ENCODE data around the gene EEF1AKMT2. TPM values are rescaled to one million over a fixed set of nuclear protein-coding genes. Genes with fewer than 3 reads are reported as not detected.
"Not testable (repeated sequence)": the region's sequence is repeated elsewhere in the genome, so short reads cannot be mapped to it uniquely, and the experiment has no call there.

The EEF1AKMT2 gene
- polyA plus RNA-seq, 4 donors, result 37.7 to 42.6 (median 41.0) TPM

DNA sequence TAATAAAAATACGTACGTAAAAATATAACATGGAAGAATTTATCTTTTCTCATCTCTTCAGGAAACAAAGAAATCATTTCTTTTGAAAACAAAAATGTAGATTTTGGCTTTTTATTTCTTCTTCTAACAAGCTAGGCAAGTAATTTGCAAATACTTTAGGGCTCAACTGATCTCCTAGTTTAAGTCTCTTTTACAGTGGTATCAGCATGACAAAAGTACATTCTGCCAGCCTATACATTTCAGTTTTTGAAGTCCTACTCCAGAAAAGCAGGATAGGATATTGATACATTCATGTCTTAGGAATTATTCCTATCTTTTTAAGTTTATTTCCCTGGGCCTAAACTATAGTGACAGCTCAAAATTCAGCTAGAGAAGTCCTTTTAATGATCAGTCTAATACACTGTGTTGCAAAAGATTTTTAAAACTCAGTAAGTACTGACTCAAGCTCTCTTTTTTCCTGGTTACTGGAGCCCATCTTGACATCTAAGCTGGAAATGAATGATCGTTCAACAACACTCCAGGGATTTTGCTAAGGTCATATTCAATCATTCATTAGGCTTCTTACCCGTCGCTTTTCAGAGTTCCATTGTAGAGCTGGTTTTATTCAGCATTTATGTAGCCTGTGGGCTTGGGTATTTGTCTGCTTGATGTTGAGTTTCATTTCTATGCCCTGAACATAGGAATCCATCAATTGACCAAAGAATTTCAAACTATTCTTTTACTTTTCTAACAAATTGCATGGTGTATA is 35.4 kb downstream of the EEF1AKMT2 start:
- no peak for DNase-seq (ENCODE audit: low read depth in 4 of 4, low spot score in 3 of 4)

GRCh38 chr10:124755581-124755980 is 36.1 kb downstream of the EEF1AKMT2 start:
- no peak for DNase-seq (ENCODE audit: low read depth in 4 of 4, low spot score in 3 of 4)

DNA sequence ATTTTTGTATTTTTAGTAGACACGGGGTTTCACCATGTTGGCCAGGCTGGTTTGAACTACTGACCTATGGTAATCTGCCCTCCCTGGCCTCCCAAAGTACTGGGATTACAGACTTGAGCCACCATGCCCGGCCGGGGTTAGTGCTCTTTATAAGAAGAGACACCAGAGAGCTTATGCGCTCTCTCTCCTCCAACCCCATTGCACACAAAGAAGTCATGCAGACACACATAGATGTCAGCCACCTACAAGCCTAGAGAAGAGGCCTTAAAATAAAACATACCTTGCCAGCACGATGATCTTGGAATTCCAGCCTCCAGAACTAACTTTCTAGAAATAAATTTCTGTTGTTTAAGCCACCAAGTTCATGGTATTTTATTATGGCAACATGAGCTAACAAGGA is 37.5 kb downstream of the EEF1AKMT2 start:
- DNase-seq (ENCODE audit: low read depth in 4 of 4, low spot score in 3 of 4), result no peak

GRCh38 chr10:124748953-124749645 is 42.6 kb downstream of the EEF1AKMT2 start:
- DNase-seq (ENCODE audit: low read depth in 4 of 4, low spot score in 3 of 4), result no peak

DNA sequence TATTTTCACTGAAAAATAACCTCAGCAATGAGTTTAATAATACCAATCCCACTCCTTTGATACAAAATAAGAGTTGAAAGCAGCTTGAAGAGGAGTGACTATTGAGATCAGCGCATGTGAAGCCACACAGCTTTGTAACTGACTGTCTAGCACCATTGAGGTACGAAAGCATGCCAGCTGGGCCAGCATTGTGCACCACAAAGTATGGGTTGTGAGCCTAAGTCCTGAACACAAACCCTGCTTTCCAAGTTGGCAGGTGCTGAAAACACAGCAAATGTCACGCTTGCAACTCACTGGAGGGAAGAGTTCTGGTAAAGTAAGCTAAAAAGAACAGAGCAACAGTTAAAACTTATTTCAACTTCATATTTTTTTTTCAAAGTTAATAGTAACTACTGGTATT is 43.5 kb downstream of the EEF1AKMT2 start:
- no peak for DNase-seq (ENCODE audit: low read depth in 4 of 4, low spot score in 3 of 4)

GRCh38 chr10:124747745-124748144 is 43.9 kb downstream of the EEF1AKMT2 start:
- no peak for DNase-seq (ENCODE audit: low read depth in 4 of 4, low spot score in 3 of 4)

- no peak for DNase-seq (ENCODE audit: low read depth in 4 of 4, low spot score in 3 of 4)
These were observed 44.7 kb downstream of the EEF1AKMT2 start for GRCh38 chr10:124746992-124747391.

GRCh38 chr10:124746447-124746846 is 45.2 kb downstream of the EEF1AKMT2 start:
- DNase-seq (ENCODE audit: low read depth in 4 of 4, low spot score in 3 of 4), result not testable (repeated sequence)

GRCh38 chr10:124745673-124746072 is 46.0 kb downstream of the EEF1AKMT2 start:
- peak in 1 of 4 donors; percentile 38 for DNase-seq (ENCODE audit: low read depth in 4 of 4, low spot score in 3 of 4)

- no peak for DNase-seq (ENCODE audit: low read depth in 4 of 4, low spot score in 3 of 4)
These were observed 46.4 kb downstream of the EEF1AKMT2 start for GRCh38 chr10:124745252-124745651.

DNA sequence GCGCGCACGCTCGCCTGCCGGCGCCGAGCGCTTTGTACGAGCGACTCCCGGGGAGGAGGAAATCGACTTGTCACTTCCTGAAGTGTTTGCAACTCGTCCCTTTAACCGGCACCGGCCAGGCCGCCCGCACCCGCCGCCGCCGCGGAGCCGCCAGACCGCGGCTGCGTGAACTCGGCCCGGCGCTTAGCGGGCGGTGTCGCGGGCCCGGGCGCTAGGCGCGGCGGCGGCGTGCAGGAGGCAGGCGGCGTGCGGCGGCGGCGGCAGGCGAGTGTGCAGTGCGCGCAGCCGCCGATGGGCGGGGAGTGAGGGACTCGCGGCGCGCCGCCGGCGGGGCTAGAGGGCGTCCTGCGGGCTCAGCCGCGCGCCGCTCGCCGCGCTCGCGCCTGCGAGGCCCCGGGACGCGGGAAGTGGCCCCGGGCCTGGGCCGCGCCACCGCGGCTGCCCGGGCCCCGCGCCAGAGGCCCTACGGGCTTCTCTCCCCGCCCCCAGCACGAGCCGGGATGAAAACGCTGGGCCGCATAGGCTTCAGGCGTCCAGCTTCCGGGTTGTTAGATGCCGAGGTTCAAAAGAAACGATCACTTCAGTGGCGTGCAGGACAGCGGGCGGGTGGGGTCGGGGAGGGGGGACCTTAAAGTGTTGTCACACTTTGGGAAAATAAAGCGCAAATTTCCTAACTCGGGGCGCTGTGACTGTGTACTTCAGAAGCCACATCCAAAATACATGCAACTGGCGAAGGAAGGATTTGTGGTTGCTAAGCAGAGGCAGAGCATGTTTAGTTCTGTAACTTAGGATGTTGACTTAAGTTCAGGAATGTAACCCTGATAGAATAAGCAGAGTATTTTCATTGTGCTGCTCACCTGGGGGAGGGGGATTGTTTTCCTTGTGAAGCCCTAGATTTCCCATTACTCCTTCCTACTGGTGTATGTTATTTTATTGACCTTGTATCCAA is 47.3 kb downstream of the EEF1AKMT2 start, which contains the start of gene FAM53B:
Gene FAM53B (minus strand): TSS at position 277 of the 949 bp plus-strand sequence. CDS start 37,665 bp downstream, outside the sequence.
- DNase-seq (ENCODE audit: low read depth in 4 of 4, low spot score in 3 of 4), result peak in 1 of 4 donors; percentile 53

- DNase-seq (ENCODE audit: low read depth in 4 of 4, low spot score in 3 of 4), result no peak
These were observed 48.2 kb downstream of the EEF1AKMT2 start for GRCh38 chr10:124743191-124744101.

- no peak for DNase-seq (ENCODE audit: low read depth in 4 of 4, low spot score in 3 of 4)
These were observed 49.1 kb downstream of the EEF1AKMT2 start for GRCh38 chr10:124742413-124743190.

DNA sequence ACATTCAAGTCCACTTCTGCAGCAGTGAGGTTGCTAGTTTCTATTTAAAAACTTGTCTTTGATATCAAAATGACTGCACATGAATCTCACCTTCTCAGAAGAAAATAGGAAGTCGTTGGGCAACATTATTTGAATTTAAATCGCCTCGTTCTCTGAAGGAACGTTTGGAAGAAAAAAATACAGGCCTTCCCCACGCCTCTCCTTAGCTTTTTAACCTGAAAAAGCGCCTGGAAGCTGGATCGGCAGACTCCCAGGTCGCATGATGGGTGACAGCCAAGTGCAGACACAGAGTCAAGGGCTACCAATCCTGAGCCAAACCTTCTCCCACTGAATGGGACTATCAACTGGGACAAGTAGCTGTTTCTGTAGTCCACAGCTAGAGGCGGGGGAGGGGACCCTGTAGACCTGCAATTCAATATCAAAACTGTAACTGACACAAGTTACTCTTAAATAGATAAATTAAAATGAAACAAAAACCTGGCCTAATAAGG is 49.7 kb downstream of the EEF1AKMT2 start:
- DNase-seq (ENCODE audit: low read depth in 4 of 4, low spot score in 3 of 4), result no peak

DNA sequence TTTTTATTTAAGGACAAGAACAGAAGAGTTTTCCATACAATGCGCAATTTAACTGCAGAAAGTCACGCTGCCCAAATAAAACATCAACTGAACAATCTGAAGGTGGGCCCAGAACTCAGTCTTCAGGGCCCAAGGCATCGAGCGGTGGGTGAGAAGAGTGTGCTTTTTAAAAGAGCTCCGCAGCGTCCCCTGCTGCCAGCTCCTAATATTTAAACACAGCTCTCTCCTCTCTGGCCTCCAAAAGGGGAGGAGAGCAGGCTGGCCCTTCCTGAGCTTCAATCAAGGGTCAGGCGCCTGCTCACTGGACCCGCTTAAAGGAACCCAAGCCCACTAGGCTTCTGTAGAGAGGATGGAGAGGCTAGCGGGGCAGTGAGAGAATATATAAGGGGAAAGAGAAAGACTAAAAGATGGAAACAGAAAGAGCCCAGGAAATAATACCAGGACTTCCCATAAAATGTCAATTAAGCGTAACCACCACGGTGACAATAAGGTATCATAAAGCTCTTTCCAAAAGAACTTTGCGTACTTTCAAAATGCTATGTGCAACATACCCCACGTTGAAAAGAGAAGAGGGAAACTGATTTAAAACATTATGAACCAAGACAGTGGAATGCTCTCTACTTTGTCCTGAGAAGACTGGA is 50.3 kb downstream of the EEF1AKMT2 start:
- DNase-seq (ENCODE audit: low read depth in 4 of 4, low spot score in 3 of 4), result peak in 2 of 4 donors; percentile 80 to 84

- DNase-seq (ENCODE audit: low read depth in 4 of 4, low spot score in 3 of 4), result peak in 1 of 4 donors; percentile 37
These were observed 51.1 kb downstream of the EEF1AKMT2 start for GRCh38 chr10:124740369-124741280.

GRCh38 chr10:124739986-124740368 is 51.7 kb downstream of the EEF1AKMT2 start:
- DNase-seq (ENCODE audit: low read depth in 4 of 4, low spot score in 3 of 4), result peak in 1 of 4 donors; percentile 38

All from right renal pelvis (tissue), 4 donors.